Measurements from ENCODE around the gene LIN7C. TPM values are rescaled to one million over a fixed set of nuclear protein-coding genes. Genes with fewer than 3 reads are reported as not detected.

LIN7C gene
- total and polyA plus RNA-seq, 2 of the 13 experiments (the other 11 are each of a cell fraction or from before 2014, with no cell fraction given) = 14.8 to 37.2 TPM

- no peak for TF ChIP-seq CHCHD3 (CRISPR knock-in tag; IDR thresholded peaks at IDR 0.05)
- TF ChIP-seq ZNF274 (CRISPR knock-in tag; IDR thresholded peaks at IDR 0.05) = no peak
- TF ChIP-seq ATF7 (IDR thresholded peaks at IDR 0.05) = no peak
- TF ChIP-seq ATF7 (CRISPR knock-in tag; IDR thresholded peaks at IDR 0.05) = no peak
- no peak for TF ChIP-seq RORA (CRISPR knock-in tag; IDR thresholded peaks at IDR 0.05)
- no peak for TF ChIP-seq ZNF280B (CRISPR knock-in tag; IDR thresholded peaks at IDR 0.05; ENCODE audit: borderline replicate concordance)
- no peak for TF ChIP-seq KAT7 (CRISPR knock-in tag; IDR thresholded peaks at IDR 0.05; ENCODE audit: borderline replicate concordance)
- TF ChIP-seq ZMYM2 (CRISPR knock-in tag; IDR thresholded peaks at IDR 0.05) = peak; percentile 59; the same call in 1 of the 2 replicates
- peak; percentile 72; the same call in 1 of the 2 replicates for TF ChIP-seq ZKSCAN8 (CRISPR knock-in tag; IDR thresholded peaks at IDR 0.05; ENCODE audit: borderline replicate concordance)
- no peak for TF ChIP-seq ARNT2 (CRISPR knock-in tag; IDR thresholded peaks at IDR 0.05; ENCODE audit: low read depth)
- no peak for TF ChIP-seq PHB2 (IDR thresholded peaks at IDR 0.05; ENCODE audit: partially characterized antibody)
- no peak for TF ChIP-seq SCMH1 (CRISPR knock-in tag; IDR thresholded peaks at IDR 0.05; ENCODE audit: borderline replicate concordance)
- TF ChIP-seq RCOR2 (CRISPR knock-in tag; IDR thresholded peaks at IDR 0.05) = peak; percentile 87
- TF ChIP-seq ZNF296 (CRISPR knock-in tag; conservative IDR thresholded peaks at IDR 0.05) = no peak
- TF ChIP-seq TAF1 (CRISPR knock-in tag; IDR thresholded peaks at IDR 0.05) = peak; percentile 25; the same call in 1 of the 2 replicates
- TF ChIP-seq CBX2 (IDR thresholded peaks at IDR 0.05; ENCODE audit: low read depth, low read length) = no peak
- TF ChIP-seq CBX2 (CRISPR knock-in tag; IDR thresholded peaks at IDR 0.05; ENCODE audit: low read depth) = no peak
- TF ChIP-seq GLMP (CRISPR knock-in tag; IDR thresholded peaks at IDR 0.05; ENCODE audit: borderline replicate concordance) = no peak
- TF ChIP-seq ZBTB39 (CRISPR knock-in tag; IDR thresholded peaks at IDR 0.05) = peak; percentile 78; the same call in 1 of the 2 replicates
- TF ChIP-seq RFX3 (CRISPR knock-in tag; IDR thresholded peaks at IDR 0.05) = no peak
- TF ChIP-seq ZNF512 (CRISPR knock-in tag; IDR thresholded peaks at IDR 0.05) = no peak
- TF ChIP-seq RBM39 (IDR thresholded peaks at IDR 0.05; ENCODE audit: low read depth, low read length, poor library complexity, severe bottlenecking) = no peak
- TF ChIP-seq TEAD2 (CRISPR knock-in tag; IDR thresholded peaks at IDR 0.05) = no peak
- no peak for TF ChIP-seq RNF219 (CRISPR knock-in tag; IDR thresholded peaks at IDR 0.05)
Observed at GRCh38 chr11:27475622-27476021, 30.9 kb downstream of the LIN7C start (continued).
